B cell (primary cell): Measurements from ENCODE around the gene TMC8. TPM values are rescaled to one million over a fixed set of nuclear protein-coding genes. Genes with fewer than 3 reads are reported as not detected.

Experiments used
- ATAC-seq: fragments of 200-7000 bp; cut with Tn5 transposase; one replicate; pipeline ENCODE4 v1.10.0; 2021; ENCODE audit warnings: low read depth, mild to moderate bottlenecking, moderate number of reproducible peaks, moderate library complexity
- CTCF ChIA-PET: fragments of 350-600 bp; sonication (Branson Sonifier 250); formaldehyde crosslinking; loops from one replicate; lab custom pipeline; 2021; ENCODE audit warnings: antibody characterized with exemption, inconsistent platforms; lab: Charles Lee
- POLR2A ChIA-PET: fragments of 350-600 bp; sonication (Branson Sonifier 250); formaldehyde crosslinking; loops from one replicate; lab custom pipeline; 2021; ENCODE audit warnings: antibody characterized with exemption; lab: Charles Lee
- DNase-seq: peaks from one replicate; pipeline ENCODE4 v3.0.0; 2013
- H2AFZ ChIP-seq: 2 replicates; pipeline ENCODE4 v1.6.1; 2012; ENCODE audit warnings: mild to moderate bottlenecking, low read depth, low read length; ENCODE audit not compliant: insufficient read depth, poor library complexity, severe bottlenecking
- H3K27ac ChIP-seq, 2 donors: 1 replicate in 1 of 2; 2 replicates in 1 of 2; pipeline ENCODE4 v1.5.1; 2012 to 2013; ENCODE audit warnings: low read length in 2 of 2, mild to moderate bottlenecking in 2 of 2, moderate library complexity in 1 of 2
- H3K27me3 ChIP-seq, 4 experiments: fragments of 200-600 bp in 1 of 4; sonication (generic) in 1 of 4; replicated peaks in 1 of 4; 1 replicate in 2 of 4; 2 replicates in 2 of 4; pipeline versions ENCODE4 v1.6.1 to v1.7.0; 2013 to 2016; ENCODE audit warnings: low read length in 3 of 4, mild to moderate bottlenecking in 2 of 4, mixed read lengths in 1 of 4, moderate library complexity in 1 of 4; ENCODE audit not compliant: insufficient read depth in 4 of 4, control insufficient read depth in 3 of 4; ENCODE audit errors: control extremely low read depth in 1 of 4
- H3K36me3 ChIP-seq, 2 experiments: replicated peaks in 1 of 2; 1 replicate in 1 of 2; 2 replicates in 1 of 2; pipeline versions ENCODE4 v1.6.1 to v1.7.1; 2013; ENCODE audit warnings: low read length in 1 of 2; ENCODE audit not compliant: insufficient read depth in 2 of 2, control insufficient read depth in 1 of 2; ENCODE audit errors: control extremely low read depth in 1 of 2, extremely low read depth in 1 of 2
- H3K4me1 ChIP-seq, 2 donors: fragments of 200-600 bp in 1 of 2; sonication (generic) in 1 of 2; 1 replicate in 1 of 2; 2 replicates in 1 of 2; pipeline versions ENCODE4 v1.5.1 to v1.6.1; 2013 to 2017; ENCODE audit warnings: low read length in 2 of 2; ENCODE audit not compliant: control insufficient read depth in 2 of 2, insufficient read depth in 2 of 2
- H3K4me2 ChIP-seq: replicated peaks from 2 replicates; pipeline ENCODE3; 2012; ENCODE audit warnings: mild to moderate bottlenecking, low read depth, low read length; ENCODE audit not compliant: poor library complexity, severe bottlenecking
- H3K4me3 ChIP-seq, 5 experiments: fragments of 200-600 bp in 1 of 5; sonication (generic) in 1 of 5; 1 replicate in 3 of 5; 2 replicates in 2 of 5; pipeline versions ENCODE4 v1.5.1 to v1.7.0; 2011 to 2016; ENCODE audit warnings: low read length in 4 of 5, mild to moderate bottlenecking in 4 of 5, low read depth in 2 of 5, control low read depth in 1 of 5, moderate library complexity in 1 of 5; ENCODE audit not compliant: insufficient read depth in 1 of 5; ENCODE audit errors: control extremely low read depth in 1 of 5, extremely low read depth in 1 of 5
- H3K79me2 ChIP-seq: fragments of 200-600 bp; sonication (generic); one replicate; pipeline ENCODE4 v1.6.0; 2016; ENCODE audit warnings: low read length; ENCODE audit not compliant: control insufficient read depth, insufficient read depth
- H3K9ac ChIP-seq: fragments of 200-600 bp; sonication (generic); 2 replicates; pipeline ENCODE4 v1.6.1; 2017; ENCODE audit warnings: mild to moderate bottlenecking, low read length, moderate library complexity
- H3K9me3 ChIP-seq, 3 donors: one replicate each; pipeline versions ENCODE4 v1.6.1 to v1.7.1; 2013; ENCODE audit warnings: low read length in 2 of 3; ENCODE audit not compliant: control insufficient read depth in 2 of 3, insufficient read depth in 1 of 3; ENCODE audit errors: control extremely low read depth in 1 of 3
- H4K20me1 ChIP-seq: 2 replicates; pipeline ENCODE4 v1.6.0; 2012; ENCODE audit warnings: mild to moderate bottlenecking, low read length; ENCODE audit not compliant: insufficient read depth, control insufficient read depth, poor library complexity, severe bottlenecking
- H3K27ac Mint-ChIP-seq: one replicate; pipeline ENCODE4 v1.8.0; 2021; ENCODE audit warnings: mixed read lengths
- H3K27me3 Mint-ChIP-seq: one replicate; pipeline ENCODE4 v1.8.0; 2021; ENCODE audit warnings: mixed read lengths
- H3K4me1 Mint-ChIP-seq: one replicate; pipeline ENCODE4 v1.8.0; 2021; ENCODE audit warnings: mixed read lengths
- H3K4me3 Mint-ChIP-seq: one replicate; pipeline ENCODE4 v1.8.0; 2021; ENCODE audit warnings: mixed read lengths
- H3K9me3 Mint-ChIP-seq: one replicate; pipeline ENCODE4 v1.8.0; 2022; ENCODE audit warnings: mixed read lengths; ENCODE audit not compliant: insufficient read depth
- CTCF ChIP-seq: fragments of 200-600 bp; IDR thresholded peaks from one replicate; pipeline ENCODE4 v1.8.0; 2022; ENCODE audit warnings: antibody characterized with exemption, mild to moderate bottlenecking
- EZH2 ChIP-seq: IDR thresholded peaks from 2 replicates; pipeline ENCODE4 v1.6.1; 2012; ENCODE audit warnings: borderline replicate concordance, low read depth, mild to moderate bottlenecking, moderate library complexity, low read length; ENCODE audit not compliant: insufficient read depth, poor library complexity, severe bottlenecking
- WGBS: methylation state at CpG from one replicate; pipeline ENCODE4 v1.1.5; 2013; ENCODE audit warnings: missing lambda C conversion rate; ENCODE audit not compliant: insufficient coverage; 5-methylcytosine and 5-hydroxymethylcytosine counted together
- intact Hi-C: fragments of 100-400 bp; cut with micrococcal nuclease; formaldehyde crosslinking; loops from one replicate; pipeline ENCODE4 v1.10.0; 2022
- polyA plus RNA-seq: library from polyadenylated mRNA; depleted of rRNA; stranded (reverse); fragments of >200 nt; gene quantifications from 2 replicates; pipeline ENCODE4 v1.2.3, GENCODE V29; 2012
- total RNA-seq, 2 donors: library from RNA; stranded (reverse); fragments of 120-200 nt in 1 of 2; gene quantifications; 1 replicate in 1 of 2; 2 replicates in 1 of 2; pipeline versions ENCODE4 v1.2.3 to v1.2.4, GENCODE V29; 2013 to 2022

TMC8 gene
- total and polyA plus RNA-seq, 2 donors (not counting 1 experiment from before 2014, with no cell fraction given): 235 to 352 TPM

GRCh38 chr17:78110363-78111015 lies 20.1 kb upstream of the TMC8 start:
- H3K9ac ChIP-seq: no peak overlapping the region
- ChIA-PET CTCF (interaction anchor here (0.9 to 10.9 kb wide), 5 partner anchors 24 to 250 kb away, joined by 3 to 142 read pairs (median 3); no protein-coding TSS in a partner anchor), POLR2A (no interaction called here)
- no peak overlapping the region for H3K4me3 ChIP-seq
- H3K36me3 ChIP-seq: peaks cover 0 to 74% of the 10 kb centered on the region in 2 experiments
- Mint-ChIP-seq H3K4me1 (peaks cover 24% of the 10 kb centered on the region), H3K27me3 (no peaks in the 10 kb centered on the region), H3K9me3 (no peaks in the 10 kb centered on the region), H3K4me3 (no peak overlapping the region), H3K27ac (peak overlapping the region; percentile 41)
- peaks cover 8% of the 10 kb centered on the region for H3K79me2 ChIP-seq
- no peaks in the 10 kb centered on the region for H3K27me3 ChIP-seq
- TF ChIP-seq CTCF (no peak), EZH2 (no peak)
- DNase-seq: no peak
- intact Hi-C loops: loop anchor here (10.0 kb wide), 1 partner anchor 314 kb away; no protein-coding TSS in a partner anchor
- 96% methylated on average over 22 of the region's 22 CpGs for WGBS
- H4K20me1 ChIP-seq: peaks cover 83% of the 10 kb centered on the region
- peaks cover 12 to 22% of the 10 kb centered on the region in 2 donors for H3K4me1 ChIP-seq
- no peak for ATAC-seq
- no peak overlapping the region for H3K4me2 ChIP-seq
- no peak overlapping the region for H3K27ac ChIP-seq
- no peaks in the 10 kb centered on the region for H3K9me3 ChIP-seq
- H2AFZ ChIP-seq: no peak overlapping the region
